Measurements from ENCODE around the gene FBXW2.

FBXW2 gene

DNA sequence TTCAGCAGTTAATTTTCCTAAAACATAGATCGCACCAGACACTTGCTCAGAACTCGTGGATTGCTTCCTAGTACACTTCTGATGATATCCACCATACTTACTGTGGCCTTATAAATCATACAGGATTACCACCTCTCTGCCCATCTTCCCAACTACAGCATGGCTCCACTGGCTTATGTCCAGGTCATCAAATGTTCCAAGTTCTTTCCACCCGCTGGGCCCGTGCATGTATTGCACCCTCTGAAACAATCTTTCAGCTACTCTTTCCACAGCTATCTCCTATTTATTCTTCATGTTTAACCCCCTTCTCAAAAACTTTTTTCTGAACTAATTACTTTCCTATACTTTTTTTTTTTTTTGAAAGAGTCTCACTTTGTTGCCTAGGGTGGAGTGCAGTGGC is 18.5 kb downstream of the FBXW2 start:
- TF ChIP-seq, protein P1, sequence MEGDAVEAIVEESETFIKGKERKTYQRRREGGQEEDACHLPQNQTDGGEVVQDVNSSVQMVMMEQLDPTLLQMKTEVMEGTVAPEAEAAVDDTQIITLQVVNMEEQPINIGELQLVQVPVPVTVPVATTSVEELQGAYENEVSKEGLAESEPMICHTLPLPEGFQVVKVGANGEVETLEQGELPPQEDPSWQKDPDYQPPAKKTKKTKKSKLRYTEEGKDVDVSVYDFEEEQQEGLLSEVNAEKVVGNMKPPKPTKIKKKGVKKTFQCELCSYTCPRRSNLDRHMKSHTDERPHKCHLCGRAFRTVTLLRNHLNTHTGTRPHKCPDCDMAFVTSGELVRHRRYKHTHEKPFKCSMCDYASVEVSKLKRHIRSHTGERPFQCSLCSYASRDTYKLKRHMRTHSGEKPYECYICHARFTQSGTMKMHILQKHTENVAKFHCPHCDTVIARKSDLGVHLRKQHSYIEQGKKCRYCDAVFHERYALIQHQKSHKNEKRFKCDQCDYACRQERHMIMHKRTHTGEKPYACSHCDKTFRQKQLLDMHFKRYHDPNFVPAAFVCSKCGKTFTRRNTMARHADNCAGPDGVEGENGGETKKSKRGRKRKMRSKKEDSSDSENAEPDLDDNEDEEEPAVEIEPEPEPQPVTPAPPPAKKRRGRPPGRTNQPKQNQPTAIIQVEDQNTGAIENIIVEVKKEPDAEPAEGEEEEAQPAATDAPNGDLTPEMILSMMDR (IDR thresholded peaks at IDR 0.05; ENCODE audit: extremely low read depth, insufficient read depth, missing control alignments), result no peak
- DNase-seq (ENCODE audit: low spot score), result no peak
- in situ Hi-C loops (cut with MboI; ENCODE audit: low pct_unique_long_range_greater_than_20kb, low sequenced_read_pairs, unreplicated experiment), result loop anchor here (25.0 kb wide), 1 partner anchor 163 kb away; the partner anchor contains the start of gene TRAF1

- DNase-seq (ENCODE audit: low spot score), result no peak
- in situ Hi-C loops (cut with MboI; ENCODE audit: low pct_unique_long_range_greater_than_20kb, low sequenced_read_pairs, unreplicated experiment), result loop anchor here (25.0 kb wide), 1 partner anchor 164 kb away; the partner anchor contains the start of gene TRAF1
- TF ChIP-seq, protein P1 (IDR thresholded peaks at IDR 0.05; ENCODE audit: extremely low read depth, insufficient read depth, missing control alignments), result no peak
Observed at GRCh38 chr9:120773256-120773655, 20.0 kb downstream of the FBXW2 start.

DNA sequence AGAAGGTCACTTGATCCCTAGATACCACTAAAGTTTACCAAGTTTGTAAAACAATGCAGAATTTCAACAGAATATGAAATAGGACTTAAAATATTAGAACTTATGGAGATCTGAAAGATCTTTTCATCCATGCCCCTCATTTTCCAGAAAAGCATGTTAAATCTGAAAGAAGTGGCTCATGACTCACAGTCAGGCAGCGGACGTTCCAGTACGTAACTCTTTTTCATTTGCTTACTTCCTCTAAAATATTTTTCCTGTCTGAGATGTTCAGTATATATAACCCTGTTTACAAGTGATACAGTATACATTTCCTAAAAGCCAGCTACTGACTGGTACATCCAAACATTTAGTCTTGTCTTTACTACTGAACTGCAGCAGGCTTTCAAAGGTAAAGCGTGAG is 22.3 kb downstream of the FBXW2 start:
- in situ Hi-C loops (cut with MboI; ENCODE audit: low pct_unique_long_range_greater_than_20kb, low sequenced_read_pairs, unreplicated experiment), result loop anchor here (25.0 kb wide), 1 partner anchor 166 kb away; the partner anchor contains the start of gene TRAF1
- TF ChIP-seq, protein P1 (IDR thresholded peaks at IDR 0.05; ENCODE audit: extremely low read depth, insufficient read depth, missing control alignments), result no peak
- no peak for DNase-seq (ENCODE audit: low spot score)

- in situ Hi-C loops (cut with MboI; ENCODE audit: low pct_unique_long_range_greater_than_20kb, low sequenced_read_pairs, unreplicated experiment), result loop anchor here (25.0 kb wide), 1 partner anchor 168 kb away; the partner anchor contains the start of gene TRAF1
- TF ChIP-seq, protein P1 (IDR thresholded peaks at IDR 0.05; ENCODE audit: extremely low read depth, insufficient read depth, missing control alignments), result no peak
- no peak for DNase-seq (ENCODE audit: low spot score)
Observed at GRCh38 chr9:120768886-120769285, 24.3 kb downstream of the FBXW2 start.

- DNase-seq (ENCODE audit: low spot score), result no peak
- TF ChIP-seq, protein P1 (IDR thresholded peaks at IDR 0.05; ENCODE audit: extremely low read depth, insufficient read depth, missing control alignments), result no peak
- in situ Hi-C loops (cut with MboI; ENCODE audit: low pct_unique_long_range_greater_than_20kb, low sequenced_read_pairs, unreplicated experiment), result loop anchor here (25.0 kb wide), 1 partner anchor 169 kb away; the partner anchor contains the start of gene TRAF1
Observed at GRCh38 chr9:120768247-120768646, 25.0 kb downstream of the FBXW2 start.

DNA sequence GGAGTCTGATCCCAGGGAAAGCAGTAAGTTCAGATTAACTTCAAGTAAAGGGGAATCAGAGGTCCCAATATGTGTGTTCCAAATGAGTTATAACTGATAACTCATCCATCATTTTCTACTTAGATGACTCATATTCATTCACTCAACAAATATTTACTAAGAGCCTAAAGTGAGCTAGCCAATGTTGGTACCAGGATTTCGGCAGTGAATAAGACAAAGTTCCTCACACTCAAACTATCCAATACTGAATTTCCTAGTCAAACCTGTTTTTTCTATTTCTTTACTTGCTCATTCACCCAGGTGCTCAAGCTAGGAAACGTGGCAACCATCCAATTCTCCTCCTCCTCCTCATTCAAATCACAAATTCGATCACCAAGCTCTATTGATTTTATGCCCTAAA is 25.8 kb downstream of the FBXW2 start:
- in situ Hi-C loops (cut with MboI; ENCODE audit: low pct_unique_long_range_greater_than_20kb, low sequenced_read_pairs, unreplicated experiment), result loop anchor here (25.0 kb wide), 1 partner anchor 170 kb away; the partner anchor contains the start of gene TRAF1
- DNase-seq (ENCODE audit: low spot score), result no peak

More for the DNA sequence above, 25.8 kb downstream of the FBXW2 start:
- TF ChIP-seq, protein P1 (IDR thresholded peaks at IDR 0.05; ENCODE audit: extremely low read depth, insufficient read depth, missing control alignments), result no peak

All from GM13977 (cell line).